GM23338 (cell line): ENCODE results near the gene COA1. TPM values are rescaled to one million over a fixed set of nuclear protein-coding genes. Genes with fewer than 3 reads are reported as not detected.

Source experiments
- ATAC-seq: fragments of 200-7000 bp; cut with Tn5 transposase; 3 replicates; pipeline ENCODE4 v1.9.1; 2020
- DNase-seq: peaks from one replicate; pipeline ENCODE4 v3.0.0-alpha.2; 2015; ENCODE audit warnings: low spot score
- H2AFZ ChIP-seq: fragments of 200-600 bp; sonication (generic); 2 replicates; pipeline ENCODE4 v1.8.0; 2016; ENCODE audit warnings: antibody characterized with exemption, mild to moderate bottlenecking, moderate library complexity
- H3F3A ChIP-seq: fragments of 200-600 bp; sonication (generic); replicated peaks from 2 replicates; pipeline ENCODE4 v1.8.0; 2017; ENCODE audit warnings: antibody characterized with exemption, mixed run types, low read depth
- H3K27ac ChIP-seq: fragments of 200-600 bp; sonication (generic); 2 replicates; pipeline ENCODE4 v1.6.1; 2016; ENCODE audit warnings: low read depth
- H3K27me3 ChIP-seq: fragments of 200-600 bp; sonication (generic); 2 replicates; pipeline ENCODE4 v1.8.0; 2016; ENCODE audit warnings: mild to moderate bottlenecking, mixed run types, moderate library complexity; ENCODE audit not compliant: insufficient read depth
- H3K36me3 ChIP-seq: fragments of 200-600 bp; sonication (generic); 2 replicates; pipeline ENCODE4 v1.8.0; 2016; ENCODE audit warnings: mild to moderate bottlenecking; ENCODE audit not compliant: insufficient read depth
- H3K4me1 ChIP-seq: fragments of 200-600 bp; sonication (generic); 2 replicates; pipeline ENCODE4 v1.8.0; 2016; ENCODE audit warnings: mild to moderate bottlenecking, moderate library complexity; ENCODE audit not compliant: insufficient read depth
- H3K4me2 ChIP-seq: fragments of 200-600 bp; sonication (generic); 2 replicates; pipeline ENCODE4 v1.7.1; 2017; ENCODE audit warnings: mixed run types
- H3K4me3 ChIP-seq: fragments of 200-600 bp; sonication (generic); 2 replicates; pipeline ENCODE4 v1.6.1; 2016; ENCODE audit warnings: mixed run types
- H3K79me2 ChIP-seq: fragments of 200-600 bp; sonication (generic); replicated peaks from 2 replicates; pipeline ENCODE4 v1.8.0; 2017; ENCODE audit warnings: mild to moderate bottlenecking; ENCODE audit not compliant: insufficient read depth
- H3K9me2 ChIP-seq: fragments of 200-600 bp; sonication (generic); 2 replicates; pipeline ENCODE4 v1.8.0; 2017; ENCODE audit not compliant: insufficient read depth
- H4K20me1 ChIP-seq: fragments of 200-600 bp; sonication (generic); replicated peaks from 2 replicates; pipeline ENCODE4 v1.8.0; 2017; ENCODE audit warnings: mild to moderate bottlenecking; ENCODE audit not compliant: insufficient read depth
- H3K27ac Mint-ChIP-seq: 2 replicates; pipeline ENCODE4 v1.8.0; 2020; ENCODE audit warnings: inconsistent platforms, mild to moderate bottlenecking, moderate library complexity, mixed read lengths
- H3K27me3 Mint-ChIP-seq: 3 replicates; pipeline ENCODE4 v1.8.0; 2022; ENCODE audit warnings: low read depth, mild to moderate bottlenecking, moderate library complexity, mixed read lengths, inconsistent platforms; ENCODE audit not compliant: insufficient read depth, poor library complexity
- H3K36me3 Mint-ChIP-seq: 3 replicates; pipeline ENCODE4 v1.8.0; 2021; ENCODE audit warnings: low read depth, mild to moderate bottlenecking, inconsistent platforms, moderate library complexity, mixed read lengths
- H3K4me1 Mint-ChIP-seq: 3 replicates; pipeline ENCODE4 v1.8.0; 2020; ENCODE audit warnings: mild to moderate bottlenecking, inconsistent platforms, mixed read lengths
- H3K4me3 Mint-ChIP-seq: 3 replicates; pipeline ENCODE4 v1.8.0; 2021; ENCODE audit warnings: moderate library complexity, mild to moderate bottlenecking, inconsistent platforms, mixed read lengths
- H3K9me3 Mint-ChIP-seq: 3 replicates; pipeline ENCODE4 v1.8.0; 2020; ENCODE audit warnings: moderate library complexity, mild to moderate bottlenecking, inconsistent platforms, mixed read lengths
- CREB1 ChIP-seq: fragments of 250-450 bp; sonication (Bioruptor Pico); IDR thresholded peaks from 2 replicates; pipeline ENCODE4 v1.5.0; 2020; ENCODE audit warnings: low read depth, mild to moderate bottlenecking, moderate library complexity
- EZH2phosphoT487 ChIP-seq: fragments of 200-600 bp; sonication (generic); IDR thresholded peaks from one replicate; pipeline ENCODE4 v1.8.1; 2018; ENCODE audit warnings: antibody characterized with exemption; ENCODE audit not compliant: unreplicated experiment
- JUNB ChIP-seq: IDR thresholded peaks from one replicate; pipeline ENCODE4 v1.6.1; 2016; ENCODE audit warnings: antibody characterized with exemption; ENCODE audit not compliant: unreplicated experiment
- NANOG ChIP-seq: IDR thresholded peaks from 2 replicates; pipeline ENCODE4 v1.6.1; 2016; ENCODE audit warnings: antibody characterized with exemption, borderline replicate concordance
- POLR2AphosphoS5 ChIP-seq: IDR thresholded peaks from 2 replicates; pipeline ENCODE4 v1.6.1; 2016; ENCODE audit warnings: antibody characterized with exemption, low read depth
- STAT1 ChIP-seq: IDR thresholded peaks from one replicate; pipeline ENCODE4 v1.6.1; 2016; ENCODE audit warnings: antibody characterized with exemption; ENCODE audit not compliant: unreplicated experiment
- ZNF114 ChIP-seq: fragments of 250-450 bp; sonication (Bioruptor Pico); IDR thresholded peaks from 2 replicates; pipeline ENCODE4 v1.5.0; 2020; ENCODE audit warnings: mild to moderate bottlenecking, moderate library complexity
- polyA plus RNA-seq: library from polyadenylated mRNA; unstranded; fragments of >200 nt; fragmentation: Nextera tagmentation; extraction: Ambion mirVana; gene quantifications from 2 replicates; pipeline ENCODE4 v1.2.1, GENCODE V29; 2016
- total RNA-seq: library from RNA; depleted of rRNA; stranded (reverse); fragments of >200 nt; shearing (Covaris generic); gene quantifications from 2 replicates; pipeline ENCODE4 v1.2.3, GENCODE V29; 2014
- TF ChIP-seq, protein P1 (sequence below), 2 experiments: fragments of 200-600 bp in 1 of 2; sonication (generic) in 1 of 2; conservative IDR thresholded peaks; 2 replicates each; pipeline versions ENCODE4 v1.5.1 to v1.6.1; 2016 to 2017; ENCODE audit warnings: antibody characterized with exemption in 2 of 2, low read depth in 2 of 2, mild to moderate bottlenecking in 2 of 2, moderate library complexity in 1 of 2
- TF ChIP-seq, protein P2 (sequence below): IDR thresholded peaks from one replicate; pipeline ENCODE4 v1.6.1; 2018; ENCODE audit warnings: antibody characterized with exemption; ENCODE audit not compliant: unreplicated experiment
- TF ChIP-seq, protein P3 (sequence below): fragments of 250-450 bp; sonication (Bioruptor Pico); IDR thresholded peaks from 2 replicates; pipeline ENCODE4 v1.5.0; 2020; ENCODE audit warnings: mild to moderate bottlenecking, moderate library complexity

The COA1 gene
- total and polyA plus RNA-seq, 2 experiments from 2014 or later: 156 to 158 TPM

DNA sequence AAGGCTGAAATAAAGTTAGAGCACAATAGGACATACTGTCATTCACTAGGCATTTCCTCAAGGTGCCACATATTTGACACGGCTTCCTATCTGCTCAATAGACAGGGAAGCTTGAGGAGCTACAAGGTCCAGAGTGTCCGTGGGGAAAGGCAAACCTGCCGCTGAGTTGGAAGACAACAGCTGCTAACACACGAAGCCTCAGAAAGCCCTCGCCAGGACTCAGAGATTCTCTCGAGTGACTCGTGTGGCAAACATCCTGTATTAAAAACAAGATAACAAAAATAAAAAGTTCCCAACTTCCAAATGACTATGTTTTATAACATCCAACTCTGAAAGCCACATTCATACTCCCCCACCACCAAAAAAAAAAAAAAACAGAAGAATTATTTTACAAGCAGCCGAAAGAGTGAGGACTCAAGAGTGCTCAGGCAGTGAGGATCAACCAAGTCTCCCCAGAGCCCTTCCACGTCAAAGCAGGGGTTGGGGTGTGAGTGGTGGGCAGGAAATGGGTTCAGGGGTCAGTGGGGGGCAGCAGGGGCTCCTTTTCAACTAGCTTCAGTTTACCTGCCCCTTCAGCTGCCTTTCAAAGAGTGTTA, 78.8 kb downstream of the COA1 start:
- H3K79me2 ChIP-seq: peaks cover 53% of the 10 kb centered on the region
- peaks cover 5% of the 10 kb centered on the region; the same call in 1 of the 2 replicates for H3F3A ChIP-seq
- Mint-ChIP-seq H3K27ac (peak overlapping the region; percentile 86), H3K9me3 (no peaks in the 10 kb centered on the region; the same call in 2 of the 3 replicates), H3K4me3 (no peak overlapping the region; the same call in 2 of the 3 replicates), H3K4me1 (peaks cover 68% of the 10 kb centered on the region), H3K27me3 (peaks cover 8% of the 10 kb centered on the region), H3K36me3 (peaks cover 43% of the 10 kb centered on the region)
- no peaks in the 10 kb centered on the region for H3K27me3 ChIP-seq
- no peaks in the 10 kb centered on the region for H3K9me2 ChIP-seq
- H4K20me1 ChIP-seq: no peaks in the 10 kb centered on the region; the same call in 1 of the 2 replicates
- peak overlapping the region; percentile 67 for H3K27ac ChIP-seq
- TF ChIP-seq, protein P1, sequence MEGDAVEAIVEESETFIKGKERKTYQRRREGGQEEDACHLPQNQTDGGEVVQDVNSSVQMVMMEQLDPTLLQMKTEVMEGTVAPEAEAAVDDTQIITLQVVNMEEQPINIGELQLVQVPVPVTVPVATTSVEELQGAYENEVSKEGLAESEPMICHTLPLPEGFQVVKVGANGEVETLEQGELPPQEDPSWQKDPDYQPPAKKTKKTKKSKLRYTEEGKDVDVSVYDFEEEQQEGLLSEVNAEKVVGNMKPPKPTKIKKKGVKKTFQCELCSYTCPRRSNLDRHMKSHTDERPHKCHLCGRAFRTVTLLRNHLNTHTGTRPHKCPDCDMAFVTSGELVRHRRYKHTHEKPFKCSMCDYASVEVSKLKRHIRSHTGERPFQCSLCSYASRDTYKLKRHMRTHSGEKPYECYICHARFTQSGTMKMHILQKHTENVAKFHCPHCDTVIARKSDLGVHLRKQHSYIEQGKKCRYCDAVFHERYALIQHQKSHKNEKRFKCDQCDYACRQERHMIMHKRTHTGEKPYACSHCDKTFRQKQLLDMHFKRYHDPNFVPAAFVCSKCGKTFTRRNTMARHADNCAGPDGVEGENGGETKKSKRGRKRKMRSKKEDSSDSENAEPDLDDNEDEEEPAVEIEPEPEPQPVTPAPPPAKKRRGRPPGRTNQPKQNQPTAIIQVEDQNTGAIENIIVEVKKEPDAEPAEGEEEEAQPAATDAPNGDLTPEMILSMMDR (conservative IDR thresholded peaks at IDR 0.05; ENCODE audit: low read depth in 2 of 2): no peak
- TF ChIP-seq, protein P2, sequence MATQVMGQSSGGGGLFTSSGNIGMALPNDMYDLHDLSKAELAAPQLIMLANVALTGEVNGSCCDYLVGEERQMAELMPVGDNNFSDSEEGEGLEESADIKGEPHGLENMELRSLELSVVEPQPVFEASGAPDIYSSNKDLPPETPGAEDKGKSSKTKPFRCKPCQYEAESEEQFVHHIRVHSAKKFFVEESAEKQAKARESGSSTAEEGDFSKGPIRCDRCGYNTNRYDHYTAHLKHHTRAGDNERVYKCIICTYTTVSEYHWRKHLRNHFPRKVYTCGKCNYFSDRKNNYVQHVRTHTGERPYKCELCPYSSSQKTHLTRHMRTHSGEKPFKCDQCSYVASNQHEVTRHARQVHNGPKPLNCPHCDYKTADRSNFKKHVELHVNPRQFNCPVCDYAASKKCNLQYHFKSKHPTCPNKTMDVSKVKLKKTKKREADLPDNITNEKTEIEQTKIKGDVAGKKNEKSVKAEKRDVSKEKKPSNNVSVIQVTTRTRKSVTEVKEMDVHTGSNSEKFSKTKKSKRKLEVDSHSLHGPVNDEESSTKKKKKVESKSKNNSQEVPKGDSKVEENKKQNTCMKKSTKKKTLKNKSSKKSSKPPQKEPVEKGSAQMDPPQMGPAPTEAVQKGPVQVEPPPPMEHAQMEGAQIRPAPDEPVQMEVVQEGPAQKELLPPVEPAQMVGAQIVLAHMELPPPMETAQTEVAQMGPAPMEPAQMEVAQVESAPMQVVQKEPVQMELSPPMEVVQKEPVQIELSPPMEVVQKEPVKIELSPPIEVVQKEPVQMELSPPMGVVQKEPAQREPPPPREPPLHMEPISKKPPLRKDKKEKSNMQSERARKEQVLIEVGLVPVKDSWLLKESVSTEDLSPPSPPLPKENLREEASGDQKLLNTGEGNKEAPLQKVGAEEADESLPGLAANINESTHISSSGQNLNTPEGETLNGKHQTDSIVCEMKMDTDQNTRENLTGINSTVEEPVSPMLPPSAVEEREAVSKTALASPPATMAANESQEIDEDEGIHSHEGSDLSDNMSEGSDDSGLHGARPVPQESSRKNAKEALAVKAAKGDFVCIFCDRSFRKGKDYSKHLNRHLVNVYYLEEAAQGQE: no peak
- TF ChIP-seq JUNB: no peak
- TF ChIP-seq POLR2AphosphoS5: no peak
- TF ChIP-seq, protein P3, sequence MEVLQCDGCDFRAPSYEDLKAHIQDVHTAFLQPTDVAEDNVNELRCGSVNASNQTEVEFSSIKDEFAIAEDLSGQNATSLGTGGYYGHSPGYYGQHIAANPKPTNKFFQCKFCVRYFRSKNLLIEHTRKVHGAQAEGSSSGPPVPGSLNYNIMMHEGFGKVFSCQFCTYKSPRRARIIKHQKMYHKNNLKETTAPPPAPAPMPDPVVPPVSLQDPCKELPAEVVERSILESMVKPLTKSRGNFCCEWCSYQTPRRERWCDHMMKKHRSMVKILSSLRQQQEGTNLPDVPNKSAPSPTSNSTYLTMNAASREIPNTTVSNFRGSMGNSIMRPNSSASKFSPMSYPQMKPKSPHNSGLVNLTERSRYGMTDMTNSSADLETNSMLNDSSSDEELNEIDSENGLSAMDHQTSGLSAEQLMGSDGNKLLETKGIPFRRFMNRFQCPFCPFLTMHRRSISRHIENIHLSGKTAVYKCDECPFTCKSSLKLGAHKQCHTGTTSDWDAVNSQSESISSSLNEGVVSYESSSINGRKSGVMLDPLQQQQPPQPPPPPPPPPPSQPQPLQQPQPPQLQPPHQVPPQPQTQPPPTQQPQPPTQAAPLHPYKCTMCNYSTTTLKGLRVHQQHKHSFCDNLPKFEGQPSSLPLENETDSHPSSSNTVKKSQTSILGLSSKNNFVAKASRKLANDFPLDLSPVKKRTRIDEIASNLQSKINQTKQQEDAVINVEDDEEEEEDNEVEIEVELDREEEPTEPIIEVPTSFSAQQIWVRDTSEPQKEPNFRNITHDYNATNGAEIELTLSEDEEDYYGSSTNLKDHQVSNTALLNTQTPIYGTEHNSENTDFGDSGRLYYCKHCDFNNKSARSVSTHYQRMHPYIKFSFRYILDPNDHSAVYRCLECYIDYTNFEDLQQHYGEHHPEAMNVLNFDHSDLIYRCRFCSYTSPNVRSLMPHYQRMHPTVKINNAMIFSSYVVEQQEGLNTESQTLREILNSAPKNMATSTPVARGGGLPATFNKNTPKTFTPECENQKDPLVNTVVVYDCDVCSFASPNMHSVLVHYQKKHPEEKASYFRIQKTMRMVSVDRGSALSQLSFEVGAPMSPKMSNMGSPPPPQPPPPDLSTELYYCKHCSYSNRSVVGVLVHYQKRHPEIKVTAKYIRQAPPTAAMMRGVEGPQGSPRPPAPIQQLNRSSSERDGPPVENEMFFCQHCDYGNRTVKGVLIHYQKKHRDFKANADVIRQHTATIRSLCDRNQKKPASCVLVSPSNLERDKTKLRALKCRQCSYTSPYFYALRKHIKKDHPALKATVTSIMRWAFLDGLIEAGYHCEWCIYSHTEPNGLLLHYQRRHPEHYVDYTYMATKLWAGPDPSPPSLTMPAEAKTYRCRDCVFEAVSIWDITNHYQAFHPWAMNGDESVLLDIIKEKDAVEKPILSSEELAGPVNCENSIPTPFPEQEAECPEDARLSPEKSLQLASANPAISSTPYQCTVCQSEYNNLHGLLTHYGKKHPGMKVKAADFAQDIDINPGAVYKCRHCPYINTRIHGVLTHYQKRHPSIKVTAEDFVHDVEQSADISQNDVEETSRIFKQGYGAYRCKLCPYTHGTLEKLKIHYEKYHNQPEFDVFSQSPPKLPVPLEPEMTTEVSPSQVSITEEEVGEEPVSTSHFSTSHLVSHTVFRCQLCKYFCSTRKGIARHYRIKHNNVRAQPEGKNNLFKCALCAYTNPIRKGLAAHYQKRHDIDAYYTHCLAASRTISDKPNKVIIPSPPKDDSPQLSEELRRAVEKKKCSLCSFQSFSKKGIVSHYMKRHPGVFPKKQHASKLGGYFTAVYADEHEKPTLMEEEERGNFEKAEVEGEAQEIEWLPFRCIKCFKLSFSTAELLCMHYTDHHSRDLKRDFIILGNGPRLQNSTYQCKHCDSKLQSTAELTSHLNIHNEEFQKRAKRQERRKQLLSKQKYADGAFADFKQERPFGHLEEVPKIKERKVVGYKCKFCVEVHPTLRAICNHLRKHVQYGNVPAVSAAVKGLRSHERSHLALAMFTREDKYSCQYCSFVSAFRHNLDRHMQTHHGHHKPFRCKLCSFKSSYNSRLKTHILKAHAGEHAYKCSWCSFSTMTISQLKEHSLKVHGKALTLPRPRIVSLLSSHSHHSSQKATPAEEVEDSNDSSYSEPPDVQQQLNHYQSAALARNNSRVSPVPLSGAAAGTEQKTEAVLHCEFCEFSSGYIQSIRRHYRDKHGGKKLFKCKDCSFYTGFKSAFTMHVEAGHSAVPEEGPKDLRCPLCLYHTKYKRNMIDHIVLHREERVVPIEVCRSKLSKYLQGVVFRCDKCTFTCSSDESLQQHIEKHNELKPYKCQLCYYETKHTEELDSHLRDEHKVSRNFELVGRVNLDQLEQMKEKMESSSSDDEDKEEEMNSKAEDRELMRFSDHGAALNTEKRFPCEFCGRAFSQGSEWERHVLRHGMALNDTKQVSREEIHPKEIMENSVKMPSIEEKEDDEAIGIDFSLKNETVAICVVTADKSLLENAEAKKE (CRISPR knock-in tag): no peak
- no peak for TF ChIP-seq ZNF114 (CRISPR knock-in tag)
- no peak for TF ChIP-seq EZH2phosphoT487
- TF ChIP-seq STAT1: no peak
- TF ChIP-seq CREB1 (CRISPR knock-in tag): no peak
- TF ChIP-seq NANOG: no peak
- H3K4me3 ChIP-seq: no peak overlapping the region
- H3K36me3 ChIP-seq: no peaks in the 10 kb centered on the region
- DNase-seq: no peak
- peaks cover 61% of the 10 kb centered on the region for H3K4me1 ChIP-seq
- no peak for ATAC-seq
- 0 out of 2 replicates have a peak overlapping the region, but pooled peaks have one; percentile 0 for H3K4me2 ChIP-seq
- H2AFZ ChIP-seq: no peak overlapping the region
